HG03103 (cell line): Measurements from ENCODE around the gene GALR3.

ENCODE experiments used
- ATAC-seq: cut with Tn5 transposase; IDR thresholded peaks from one replicate; pipeline ENCODE4 v1.9.1; 2021; ENCODE audit warnings: low read depth; ENCODE audit not compliant: unreplicated experiment

GALR3 gene

DNA sequence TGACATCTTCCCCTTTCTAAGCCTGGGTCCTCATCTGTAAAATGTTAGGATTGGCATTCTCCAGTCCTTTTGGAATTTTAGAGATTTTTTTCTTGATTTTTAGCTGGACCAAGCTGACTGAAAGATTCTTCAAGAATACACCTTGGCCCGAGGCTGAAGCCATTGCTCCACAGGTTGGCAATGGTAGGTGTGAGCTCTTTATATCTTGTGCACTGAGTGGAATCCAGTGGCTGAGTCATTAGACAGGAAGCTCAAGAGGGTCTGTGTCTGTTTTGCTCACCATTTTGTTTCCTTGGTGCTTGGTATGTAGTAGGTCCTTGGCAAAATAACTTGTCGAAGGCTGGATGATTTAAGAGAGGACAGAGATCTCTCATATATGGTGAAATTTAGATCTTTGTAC is 32.3 kb downstream of the GALR3 start:
- ATAC-seq: no peak

DNA sequence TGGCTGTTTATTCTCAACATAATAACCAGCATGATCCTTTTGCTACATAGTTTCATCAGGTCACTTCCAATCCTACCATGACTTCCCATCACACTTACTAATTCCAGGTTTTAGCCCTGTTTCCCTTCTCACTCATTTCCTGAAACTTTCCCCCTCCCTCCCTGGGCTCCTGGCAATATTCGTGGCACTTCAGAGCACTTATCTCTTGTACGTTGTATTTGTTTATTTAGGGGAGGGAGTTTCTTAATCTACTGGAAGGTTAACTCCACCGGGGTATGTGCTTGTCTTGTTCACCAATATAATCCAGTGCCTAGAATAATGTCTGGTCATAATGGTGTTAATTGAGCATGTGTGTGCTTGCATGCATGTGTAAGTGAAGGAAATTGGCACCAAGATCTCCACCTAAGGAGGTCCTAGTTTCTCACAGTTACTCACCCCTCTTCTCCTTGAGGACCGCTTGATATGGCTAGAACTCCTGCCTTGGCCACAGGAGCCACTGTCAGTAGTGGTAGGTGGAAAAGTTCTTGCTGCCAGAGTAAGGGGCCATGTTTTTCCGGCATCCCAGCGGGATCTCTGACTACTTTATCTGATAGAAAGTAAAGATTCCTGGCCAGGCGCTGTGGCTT is 37.7 kb downstream of the GALR3 start:
- ATAC-seq: no peak

DNA sequence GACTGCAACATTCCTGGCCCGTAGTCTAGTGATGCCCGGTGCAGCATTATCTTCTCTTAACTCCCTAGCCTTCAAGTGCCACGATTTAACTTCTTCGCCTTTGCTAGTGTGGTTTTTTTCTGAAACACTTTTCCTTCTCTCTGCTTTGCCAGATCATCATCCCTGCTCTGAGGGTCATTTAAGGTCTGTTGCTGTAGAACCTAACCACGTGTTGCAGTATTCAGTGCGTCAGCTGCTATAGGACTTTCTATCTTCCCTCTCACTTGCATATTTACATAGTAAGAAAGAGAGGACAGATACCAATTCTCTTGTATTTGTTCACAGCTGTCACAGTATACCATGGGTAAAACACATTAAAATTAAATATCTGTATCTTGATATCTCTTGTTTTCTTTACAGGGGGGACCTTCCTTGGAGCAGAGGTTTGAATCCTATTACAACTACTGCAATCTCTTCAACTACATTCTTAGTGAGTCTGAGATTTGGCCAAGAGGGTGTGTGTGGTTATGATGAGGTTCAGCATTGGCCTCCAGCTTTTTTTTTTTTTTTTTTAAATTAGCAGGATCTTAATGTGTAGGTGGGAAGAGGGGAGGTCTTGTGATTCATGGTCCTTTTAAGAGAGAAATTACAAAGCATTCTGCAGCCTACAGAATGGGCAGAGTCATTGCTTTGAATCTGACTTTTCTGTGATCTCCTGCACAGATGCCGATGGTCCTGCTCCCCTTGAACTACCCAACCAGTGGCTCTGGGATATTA is 39.6 kb downstream of the GALR3 start:
- ATAC-seq: no peak

DNA sequence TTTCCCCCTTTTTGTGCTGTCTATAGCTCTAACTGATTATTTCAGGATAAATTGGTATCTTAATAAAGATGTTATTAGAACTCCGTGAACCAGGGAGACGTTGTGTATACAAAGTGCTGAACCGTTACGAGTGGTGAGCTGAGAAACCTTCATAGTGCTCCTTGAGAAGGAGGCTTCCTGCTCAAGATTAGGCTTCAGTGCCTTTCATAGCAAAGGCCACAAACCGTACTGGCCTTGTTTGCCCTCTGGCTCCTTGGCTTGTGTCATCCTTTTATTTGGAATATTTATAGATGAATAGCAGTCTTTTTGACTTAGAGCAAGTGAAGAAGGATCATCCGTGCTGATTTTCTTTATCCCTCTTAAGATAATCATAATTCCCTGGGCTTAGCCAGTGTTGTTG is 42.3 kb downstream of the GALR3 start:
- no peak for ATAC-seq

DNA sequence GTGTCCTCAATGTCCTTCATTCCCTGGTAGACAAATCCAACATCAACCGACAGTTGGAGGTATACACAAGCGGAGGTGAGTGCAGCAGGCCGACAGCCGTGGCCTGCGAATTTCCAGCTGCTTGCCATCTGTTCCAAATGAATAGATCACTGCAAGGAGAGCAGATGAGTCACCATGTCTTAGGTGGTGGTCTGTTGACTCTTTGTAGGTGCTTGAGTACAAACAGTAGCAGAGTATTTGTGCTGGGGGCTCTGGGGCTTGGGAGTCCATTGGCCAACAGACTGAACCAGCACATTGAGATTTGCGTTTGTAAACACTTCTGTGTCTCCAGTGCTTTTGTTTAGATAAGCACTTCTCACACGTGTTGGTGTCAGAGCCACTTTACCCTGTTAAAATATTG is 47.1 kb downstream of the GALR3 start:
- no peak for ATAC-seq
